ENCODE results near the gene STAT6. TPM values are rescaled to one million over a fixed set of nuclear protein-coding genes. Genes with fewer than 3 reads are reported as not detected.
"Not testable (repeated sequence)": the region's sequence is repeated elsewhere in the genome, so short reads cannot be mapped to it uniquely, and the experiment has no call there.

STAT6 gene
- total RNA-seq, 1 donor from 2014 or later, result 62.4 TPM

DNA sequence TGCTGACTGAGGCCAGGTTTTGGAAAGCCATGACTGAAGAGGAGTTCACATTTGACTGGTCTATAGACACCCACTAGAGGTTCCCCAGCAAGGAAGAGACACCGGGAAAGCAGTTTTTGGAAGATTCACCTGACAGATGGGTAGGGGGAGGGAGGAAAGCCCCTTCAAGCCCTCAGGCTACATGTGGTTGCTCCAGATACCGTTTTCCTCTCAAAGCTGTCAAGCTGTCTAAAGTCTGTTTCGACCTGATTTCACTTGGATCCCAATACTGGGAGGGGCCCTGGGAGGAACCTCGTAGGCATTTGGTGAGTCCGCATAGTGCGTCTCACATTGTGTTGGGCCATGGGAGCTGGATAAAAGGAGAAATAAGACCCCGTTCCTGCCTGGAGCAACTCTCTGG, 15.4 kb upstream of the STAT6 start:
- DNase-seq (ENCODE audit: low read depth, low spot score), result no peak

DNA sequence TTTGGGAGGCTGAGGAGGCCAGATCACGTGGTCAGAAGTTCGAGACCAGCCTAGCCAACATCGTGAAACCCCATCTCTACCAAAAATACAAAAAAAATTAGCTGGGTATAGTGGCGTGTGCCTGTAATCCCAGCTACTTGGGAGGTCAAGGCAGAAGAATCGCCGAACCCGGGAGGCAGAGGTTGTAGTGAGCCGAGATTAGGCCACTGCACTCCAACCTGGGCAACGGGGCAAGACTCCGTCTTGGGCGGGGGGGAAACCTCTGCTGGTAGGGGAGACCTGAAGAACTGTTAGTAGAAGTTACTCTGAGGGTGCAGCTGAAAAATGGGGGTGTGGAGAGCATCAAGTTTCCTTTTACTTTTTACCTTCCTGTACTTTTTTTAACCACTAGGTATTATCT, 14.9 kb upstream of the STAT6 start:
- no peak for DNase-seq (ENCODE audit: low read depth, low spot score)

DNA sequence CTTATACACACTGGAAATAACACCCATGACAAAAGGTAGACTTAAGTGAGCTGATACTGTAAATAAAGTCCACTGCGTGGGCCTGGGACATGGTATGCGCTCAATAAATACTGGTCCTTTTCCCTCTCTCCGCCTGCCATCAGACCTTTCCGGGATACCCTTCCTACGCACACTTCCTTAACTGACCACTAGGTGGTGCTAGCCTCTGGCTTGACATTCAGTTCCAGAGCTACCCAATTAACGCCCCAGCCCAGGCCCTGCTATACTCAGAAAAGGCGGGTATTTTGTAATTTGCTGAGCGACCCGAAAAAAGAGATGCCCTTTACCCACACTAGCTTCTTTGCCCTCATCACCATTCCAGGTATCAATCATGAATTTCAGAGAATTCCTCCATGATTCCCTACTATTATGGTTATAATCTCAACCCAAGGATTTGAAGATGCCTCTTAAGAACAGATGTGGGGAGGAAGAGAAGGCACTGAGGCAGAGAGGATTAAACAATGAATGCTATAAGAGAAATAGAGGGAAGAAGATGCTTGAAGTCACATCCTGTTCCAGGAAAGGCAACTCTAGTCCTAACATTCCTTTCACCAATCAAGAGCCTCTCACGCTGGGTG, 13.2 kb upstream of the STAT6 start:
- DNase-seq (ENCODE audit: low read depth, low spot score), result peak; percentile 20

DNA sequence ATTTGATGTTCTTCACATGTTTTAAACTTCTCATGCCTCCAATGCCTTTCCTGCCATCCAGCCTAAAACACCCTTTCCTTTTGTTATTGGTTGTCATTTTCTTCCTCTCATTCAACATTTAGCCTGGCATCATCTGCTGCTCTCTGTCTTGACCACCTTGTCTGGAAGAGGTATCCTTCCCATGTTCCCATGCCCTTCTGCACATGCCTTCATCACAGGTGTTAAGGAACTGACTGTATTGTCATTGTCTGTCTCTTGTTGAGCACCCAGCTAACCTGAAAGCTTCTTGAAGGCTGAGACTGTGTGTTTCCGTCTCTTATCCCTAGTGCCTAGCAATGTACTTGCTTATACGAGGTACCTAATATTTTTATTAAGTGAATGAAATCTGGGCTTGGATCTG, 12.7 kb upstream of the STAT6 start:
- no peak for DNase-seq (ENCODE audit: low read depth, low spot score)

DNA sequence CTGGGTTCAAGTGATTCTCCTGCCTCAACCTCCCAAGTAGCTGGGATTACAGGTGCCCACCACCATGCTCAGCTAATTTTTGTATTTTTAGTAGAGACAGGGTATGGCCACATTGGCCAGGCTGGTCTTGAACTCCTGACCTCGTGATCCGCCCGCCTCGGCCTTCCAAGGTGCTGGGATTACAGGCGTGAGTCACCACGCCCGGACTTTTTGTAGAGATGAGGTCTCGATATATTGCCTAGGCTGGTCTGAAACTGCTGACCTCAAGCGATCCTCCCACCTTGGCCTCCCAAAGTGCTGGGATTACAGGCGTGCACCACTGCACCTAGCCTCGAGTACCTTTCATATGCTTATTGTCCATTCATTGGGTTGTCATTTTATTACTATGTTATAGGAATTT, 9.6 kb upstream of the STAT6 start:
- DNase-seq (ENCODE audit: low read depth, low spot score), result not testable (repeated sequence)

DNA sequence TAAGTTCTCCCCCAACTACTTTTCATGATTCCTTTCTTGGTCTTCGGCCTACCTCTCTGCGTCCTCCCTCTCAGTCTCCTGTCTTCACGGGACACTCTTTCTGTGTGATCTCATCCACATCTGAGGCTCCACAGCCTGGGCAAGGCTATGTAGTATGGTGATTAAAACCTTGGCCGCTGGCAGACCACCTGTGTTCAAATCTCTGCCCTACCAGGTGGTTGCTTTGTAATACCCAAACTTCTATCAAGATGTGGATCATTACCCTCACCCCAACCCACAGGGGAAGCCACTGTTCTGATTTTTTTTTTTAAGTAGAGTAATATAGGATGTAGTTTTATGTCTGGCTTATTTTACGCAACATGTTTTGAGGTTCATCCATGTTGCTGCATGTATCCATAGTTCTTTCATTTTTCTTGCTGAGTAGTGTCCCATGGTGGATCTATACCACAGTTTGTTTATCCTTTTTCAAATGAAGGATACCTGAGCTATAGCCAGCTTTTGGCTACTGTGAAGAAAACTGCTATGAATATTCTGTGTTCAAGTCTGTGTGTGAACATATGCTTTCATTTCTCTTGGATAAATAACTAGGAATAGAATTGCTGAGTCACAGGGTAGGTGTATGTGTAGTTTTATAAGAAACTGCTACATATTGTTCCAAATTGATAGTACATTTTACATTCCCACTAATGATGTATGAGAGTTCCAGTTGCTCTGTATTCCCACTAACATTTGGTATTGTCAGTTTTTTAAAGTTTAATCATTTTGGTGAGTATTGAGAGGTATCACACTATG, 8.3 kb upstream of the STAT6 start:
- DNase-seq (ENCODE audit: low read depth, low spot score), result no peak

DNA sequence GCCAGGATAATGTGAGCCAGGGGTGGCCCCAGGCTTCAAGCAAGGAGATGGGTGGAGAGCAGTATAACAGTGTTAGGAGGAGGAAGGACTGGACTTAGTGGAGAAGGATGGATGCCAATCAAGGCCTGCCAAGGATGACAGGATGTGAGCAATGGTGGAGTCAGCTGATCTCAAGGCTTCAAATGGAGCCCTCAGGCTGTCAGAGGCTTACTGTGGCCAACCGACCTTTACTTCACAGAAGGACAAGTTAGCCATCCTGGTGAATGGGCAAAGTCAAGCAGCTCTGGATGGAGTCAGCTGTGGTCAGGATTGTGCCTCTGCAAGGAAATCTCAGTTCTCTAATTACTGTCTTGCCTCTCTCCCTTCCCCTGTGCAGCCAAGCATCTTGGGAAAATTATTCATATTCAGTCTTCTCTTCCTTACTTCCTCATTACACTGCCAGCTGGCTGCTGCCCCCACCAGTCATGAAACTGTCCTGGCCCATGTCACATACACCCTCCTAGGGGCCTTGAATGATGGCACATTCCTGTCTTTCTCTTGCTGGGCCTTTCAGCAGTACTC, 7.6 kb upstream of the STAT6 start:
- DNase-seq (ENCODE audit: low read depth, low spot score), result no peak

DNA sequence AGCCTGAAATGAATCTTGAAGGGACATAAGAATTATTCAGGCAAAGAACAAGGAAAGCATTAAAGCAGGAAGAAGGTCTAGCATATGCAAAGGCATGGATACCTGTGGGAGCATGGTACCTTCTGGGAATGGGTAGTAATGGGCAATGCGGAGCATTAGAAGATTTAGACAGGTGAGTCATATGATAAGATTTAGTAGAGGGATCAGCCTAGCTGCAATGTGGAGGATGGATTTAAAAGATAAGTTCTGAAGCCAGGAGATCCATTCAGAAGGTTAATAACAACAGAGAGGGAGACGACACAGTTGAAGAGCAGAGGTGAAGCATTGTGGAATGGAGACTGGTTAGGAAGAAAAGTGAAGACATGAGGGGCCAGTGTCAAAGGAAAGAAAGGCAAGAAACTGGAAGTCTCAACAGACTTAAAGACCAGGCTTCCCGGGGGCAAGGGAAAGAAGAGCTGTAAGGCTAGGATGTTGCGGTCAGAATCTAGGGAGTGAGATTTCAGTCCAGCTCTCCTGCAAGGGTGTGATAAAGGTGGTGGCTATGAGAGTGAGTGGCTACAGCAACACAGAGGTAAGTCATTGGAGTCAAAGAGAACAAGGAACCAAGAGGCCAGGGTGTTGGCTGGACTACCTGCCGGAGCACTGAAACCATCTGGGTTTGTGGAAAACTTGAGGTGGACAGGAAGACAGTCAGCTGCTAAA, 5.6 kb upstream of the STAT6 start:
- no peak for DNase-seq (ENCODE audit: low read depth, low spot score)

DNA sequence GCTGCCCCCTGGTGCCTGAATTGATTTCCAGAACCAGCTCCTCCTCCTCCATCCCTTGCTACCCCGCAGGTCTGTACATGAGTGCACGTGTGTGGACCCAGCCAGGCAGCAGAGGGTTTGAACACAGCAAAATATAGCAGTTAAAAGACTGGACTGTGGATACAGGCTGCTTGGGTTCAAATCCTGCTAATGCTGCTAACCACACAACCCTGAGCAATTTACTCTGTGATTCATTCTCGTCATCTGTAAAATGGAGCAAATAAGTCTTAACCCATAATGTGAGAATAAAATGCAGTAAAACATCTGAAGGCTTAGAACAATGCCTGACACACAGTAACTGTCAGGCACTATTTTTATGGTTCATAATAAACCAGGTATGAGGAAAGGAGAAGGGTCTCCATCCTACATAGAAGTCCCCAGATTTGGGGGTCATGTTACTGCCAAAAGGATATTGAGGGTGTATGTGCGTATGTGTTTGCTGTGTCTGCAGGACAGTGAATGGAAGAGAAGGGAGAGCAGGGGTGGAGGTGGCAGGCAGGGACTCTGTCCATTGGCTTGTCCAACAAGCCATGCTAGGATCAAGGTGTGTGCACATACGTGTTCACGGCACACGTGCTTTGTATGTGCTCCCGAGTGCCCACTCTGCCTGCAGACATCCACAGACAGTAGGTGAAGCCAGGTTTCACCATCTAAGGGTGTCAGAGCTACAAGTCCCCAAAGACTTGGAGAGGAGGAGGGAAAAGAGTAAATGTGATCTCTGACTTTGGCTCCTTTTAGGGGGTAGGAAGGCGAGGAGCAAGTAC, 1.5 kb upstream of the STAT6 start:
- no peak for DNase-seq (ENCODE audit: low read depth, low spot score)

DNA sequence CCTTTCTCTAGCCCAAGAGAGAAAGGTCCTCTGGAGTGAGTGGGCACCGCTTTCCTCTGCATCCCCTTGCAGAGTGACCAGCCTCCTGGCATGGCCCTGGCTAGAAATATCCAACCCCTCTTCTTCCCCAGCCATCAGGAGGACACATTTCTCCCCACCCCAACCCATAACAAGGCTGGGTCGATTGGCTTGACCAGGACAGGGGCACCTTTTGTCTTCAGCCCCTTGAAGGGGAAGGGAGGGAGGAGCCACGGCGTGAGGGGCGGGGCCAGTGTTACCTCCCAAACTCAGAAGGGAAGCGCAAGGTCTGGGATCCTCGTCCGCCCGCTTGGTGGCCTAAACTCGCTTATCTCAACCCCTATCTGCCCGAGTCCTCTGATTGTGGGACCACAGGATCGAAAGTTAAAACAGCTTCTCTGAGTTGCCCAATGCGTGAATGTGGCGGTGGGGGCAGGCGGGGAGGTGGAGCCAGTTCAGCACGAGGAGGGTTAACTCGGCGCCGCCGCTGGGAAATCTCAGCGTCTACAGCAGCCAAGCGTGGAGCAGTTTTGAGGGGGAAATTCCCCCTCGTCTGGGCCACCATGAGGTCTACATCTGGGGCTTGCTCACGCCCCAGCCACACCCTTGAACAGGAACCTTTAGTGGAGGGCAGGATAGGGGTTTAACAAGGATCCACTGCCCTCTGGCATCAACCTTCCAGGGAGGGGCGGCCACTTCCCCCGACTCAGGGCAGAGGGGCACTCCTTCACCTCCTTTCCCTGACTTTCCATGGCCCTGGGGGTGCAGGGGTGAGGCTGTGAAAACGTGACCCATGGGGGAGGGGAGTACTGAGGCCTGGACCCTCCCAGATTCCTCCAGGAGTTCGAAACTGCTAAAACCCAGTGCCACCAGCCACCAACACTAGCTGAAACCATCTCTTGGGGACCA, 795 bp downstream of the STAT6 start:
- no peak for DNase-seq (ENCODE audit: low read depth, low spot score)

DNA sequence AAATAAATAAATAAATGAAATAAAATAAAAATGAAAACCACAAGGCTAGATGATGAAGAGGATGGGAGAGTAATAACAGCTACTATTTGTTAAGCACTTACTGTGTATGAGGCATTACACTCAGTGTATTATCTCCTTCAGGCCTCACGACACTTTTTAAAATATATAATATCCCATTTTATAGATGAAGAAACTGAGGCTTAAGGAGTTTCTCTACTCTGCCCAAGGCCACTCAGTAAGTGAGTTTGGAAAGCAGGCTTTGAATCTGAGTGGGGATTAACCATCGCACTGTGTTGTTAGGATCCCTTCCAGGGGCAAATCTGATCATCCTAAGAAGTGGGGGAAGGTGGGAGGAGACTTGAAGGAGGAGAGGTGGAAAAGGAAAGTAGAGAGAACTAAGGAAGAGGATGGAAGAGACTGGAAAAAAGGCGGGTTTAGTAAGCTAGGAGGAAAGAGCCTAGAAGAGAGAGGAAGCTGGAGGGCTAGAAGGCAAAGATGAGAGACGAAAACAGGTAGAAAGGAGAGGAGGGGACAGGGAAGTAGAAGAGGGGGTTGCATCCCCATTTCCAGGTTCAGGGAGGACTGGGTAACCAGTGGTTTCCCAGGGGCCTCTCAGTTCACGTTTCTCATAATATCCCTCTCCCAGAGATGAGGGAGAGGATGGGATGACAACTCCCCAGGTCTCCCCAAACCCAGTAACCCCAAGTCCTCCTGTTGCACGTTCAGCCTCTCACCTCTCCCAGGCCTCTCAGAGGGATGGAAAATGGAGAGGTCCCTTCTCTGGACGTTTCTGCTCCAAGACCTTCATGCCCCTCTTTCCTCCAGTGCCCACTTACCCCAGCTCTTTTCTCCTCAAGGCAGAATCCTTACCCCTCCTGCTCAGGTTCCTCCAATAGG, 1.7 kb downstream of the STAT6 start:
- DNase-seq (ENCODE audit: low read depth, low spot score), result no peak

DNA sequence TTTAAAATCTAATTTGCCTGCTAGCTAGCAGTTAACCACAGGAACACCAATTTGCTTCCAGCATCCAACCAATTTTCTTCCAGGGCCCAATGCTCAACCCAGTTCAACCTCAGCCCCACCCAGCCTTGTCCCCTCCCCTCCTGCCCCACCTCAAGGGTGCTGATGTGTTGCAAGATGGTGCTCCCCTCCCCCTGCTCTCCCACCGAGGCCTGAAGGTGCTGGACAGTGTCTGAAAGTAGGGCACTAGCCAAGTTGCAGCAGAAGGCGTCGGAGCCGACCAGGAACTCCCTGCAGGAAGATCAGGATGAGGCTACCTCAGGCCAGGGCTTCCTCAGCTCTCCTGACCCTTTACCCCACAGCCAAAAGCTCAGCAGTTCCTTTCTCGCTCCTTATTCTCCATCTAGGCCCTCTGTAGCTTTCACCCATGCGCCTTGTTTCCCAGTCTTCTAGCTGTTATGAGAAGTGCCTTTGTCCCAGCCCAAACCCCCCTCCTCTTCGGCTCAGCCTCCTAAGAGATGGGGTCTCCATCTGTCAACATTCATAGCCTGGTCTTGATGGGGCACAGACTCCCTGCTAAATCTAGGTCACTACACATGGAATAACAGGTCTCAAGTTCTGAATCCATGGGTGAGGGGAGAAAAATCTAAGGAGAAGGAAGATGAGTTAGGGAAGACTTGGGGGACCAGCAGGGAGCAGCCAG, 3.6 kb downstream of the STAT6 start:
- no peak for DNase-seq (ENCODE audit: low read depth, low spot score)

DNA sequence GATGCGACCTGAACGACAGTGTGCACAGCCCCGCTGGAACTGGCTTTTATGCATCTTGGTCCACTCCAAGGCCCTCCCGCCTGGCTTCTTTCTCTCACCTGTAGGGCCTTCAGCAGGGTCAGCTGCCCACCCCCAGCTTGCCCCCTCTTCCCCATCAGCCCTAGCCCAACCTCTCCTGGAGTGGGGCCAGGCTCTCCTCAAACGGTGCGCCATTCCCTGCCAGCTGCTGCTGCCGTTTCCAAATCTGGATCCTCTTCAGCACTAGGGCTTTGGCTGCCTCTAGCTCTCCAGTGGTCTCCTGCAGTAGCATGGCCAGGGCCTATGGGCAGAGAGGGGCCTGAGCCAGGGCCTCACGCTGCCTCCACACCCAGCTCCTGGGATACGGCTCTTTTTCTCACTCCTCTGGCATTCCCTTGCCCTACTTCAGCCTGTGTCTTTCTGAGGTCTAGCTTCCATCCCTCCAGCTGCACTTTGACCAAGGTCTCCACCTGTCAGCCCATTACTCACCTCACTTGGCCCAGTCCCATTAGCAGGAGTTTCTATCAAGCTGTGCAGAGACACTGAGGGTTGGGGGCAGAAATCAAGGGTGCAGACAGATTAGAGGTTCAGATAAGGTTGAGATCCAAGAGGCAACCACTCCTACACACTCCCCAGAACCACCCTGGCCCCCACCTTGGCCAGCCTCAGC, 5.0 kb downstream of the STAT6 start:
- DNase-seq (ENCODE audit: low read depth, low spot score), result no peak

DNA sequence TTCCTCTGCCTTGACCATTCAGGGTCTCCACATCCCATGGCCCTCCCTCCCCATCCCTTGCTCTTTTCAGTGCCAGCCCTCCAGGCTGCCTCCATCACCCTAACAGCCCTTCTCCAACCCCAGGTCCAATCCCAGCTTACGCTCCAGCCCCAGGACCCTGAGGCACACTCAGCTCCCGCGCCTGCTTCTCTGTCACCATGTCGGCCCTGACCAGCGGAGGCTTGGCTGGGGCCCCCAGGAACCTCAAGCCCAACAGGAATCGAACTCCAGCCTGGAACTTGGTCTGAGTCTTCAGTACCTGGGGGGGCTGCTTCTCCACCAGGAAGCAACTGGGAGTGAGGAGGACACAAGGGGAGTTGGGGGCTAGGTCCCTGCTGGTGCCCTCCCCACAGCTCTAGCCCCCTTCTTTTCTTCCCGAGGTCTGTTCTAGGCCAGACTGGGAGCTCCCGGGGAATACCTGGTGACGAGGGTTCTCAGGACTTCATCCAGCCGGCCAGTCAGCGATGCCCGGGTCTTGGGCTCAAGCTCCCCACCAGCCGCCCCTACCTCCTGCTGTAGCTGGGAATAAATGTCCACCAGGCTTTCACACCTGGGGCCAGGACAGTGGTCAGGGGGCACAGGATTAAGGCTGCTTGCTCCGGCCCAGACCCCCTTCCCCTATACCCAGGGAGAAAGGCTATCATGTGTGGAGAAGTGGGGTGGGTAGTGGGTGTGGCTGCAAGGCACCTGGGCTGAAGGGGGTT, 6.0 kb downstream of the STAT6 start:
- no peak for DNase-seq (ENCODE audit: low read depth, low spot score)

DNA sequence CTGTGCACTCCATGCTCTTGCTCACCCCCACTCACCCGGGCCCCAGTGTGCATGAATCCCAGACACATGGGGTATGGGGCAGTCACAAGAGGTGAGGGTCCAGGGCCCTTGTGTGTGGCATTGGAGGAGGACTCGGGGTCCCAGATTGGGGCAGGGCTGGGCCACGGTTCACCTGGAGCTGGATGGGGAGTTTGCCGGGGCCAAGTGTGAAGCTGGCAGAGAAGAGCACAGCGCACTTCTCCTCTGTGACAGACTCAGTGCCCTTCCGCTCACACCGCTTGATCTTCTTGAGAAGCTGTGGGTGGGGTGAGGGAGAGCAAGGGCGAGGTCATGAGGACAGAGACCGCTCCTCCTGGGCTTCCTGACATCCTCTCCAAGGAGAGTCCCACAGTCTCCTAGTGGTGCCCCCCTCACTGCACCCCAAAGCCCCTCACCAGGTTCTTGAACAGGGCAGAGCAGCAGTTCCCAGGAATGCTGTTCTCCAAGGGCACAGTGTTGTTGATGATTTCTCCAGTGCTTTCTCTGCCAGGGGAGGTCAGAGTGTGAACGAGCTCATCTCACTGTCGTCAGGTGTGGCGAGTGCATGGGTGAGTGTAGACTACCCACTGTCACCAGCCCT, 6.8 kb downstream of the STAT6 start:
- DNase-seq (ENCODE audit: low read depth, low spot score), result no peak

DNA sequence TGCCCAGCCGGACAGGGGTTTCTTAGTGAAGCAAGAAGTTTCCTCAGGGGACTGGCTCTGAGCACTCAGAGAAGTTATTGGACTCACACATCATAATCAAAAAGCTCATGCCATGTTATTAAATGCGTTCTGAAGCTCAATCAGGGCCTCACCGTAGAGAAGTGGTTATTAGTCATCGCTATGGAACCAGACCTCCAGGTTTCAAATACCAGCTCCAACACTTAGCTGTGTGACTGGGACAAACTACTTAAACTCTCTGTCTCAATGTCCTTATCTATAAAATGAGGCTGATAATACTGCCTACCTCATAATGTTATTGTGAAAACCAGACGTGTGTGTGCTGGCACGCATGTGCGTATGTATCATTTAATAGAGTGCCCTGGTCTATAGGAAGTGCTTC, 7.3 kb downstream of the STAT6 start:
- DNase-seq (ENCODE audit: low read depth, low spot score), result no peak

Data from pulmonary artery endothelial cell (primary cell).